OCI-LY7 (cell line): ENCODE data around the gene CCDC85B.

Experiments used
- EZH2phosphoT487 ChIP-seq: fragments of 200-600 bp; sonication (generic); IDR thresholded peaks from 2 replicates; pipeline ENCODE4 v1.6.1; 2018; ENCODE audit warnings: low read depth, borderline replicate concordance, mild to moderate bottlenecking, mixed run types, antibody characterized with exemption, low read length, moderate library complexity, mixed read lengths
- TF ChIP-seq, protein P1 (sequence below): fragments of 200-600 bp; sonication (generic); conservative IDR thresholded peaks from 2 replicates; pipeline ENCODE4 v1.5.1; 2014; ENCODE audit warnings: mild to moderate bottlenecking, antibody characterized with exemption, low read length, moderate library complexity, mixed read lengths

DNA sequence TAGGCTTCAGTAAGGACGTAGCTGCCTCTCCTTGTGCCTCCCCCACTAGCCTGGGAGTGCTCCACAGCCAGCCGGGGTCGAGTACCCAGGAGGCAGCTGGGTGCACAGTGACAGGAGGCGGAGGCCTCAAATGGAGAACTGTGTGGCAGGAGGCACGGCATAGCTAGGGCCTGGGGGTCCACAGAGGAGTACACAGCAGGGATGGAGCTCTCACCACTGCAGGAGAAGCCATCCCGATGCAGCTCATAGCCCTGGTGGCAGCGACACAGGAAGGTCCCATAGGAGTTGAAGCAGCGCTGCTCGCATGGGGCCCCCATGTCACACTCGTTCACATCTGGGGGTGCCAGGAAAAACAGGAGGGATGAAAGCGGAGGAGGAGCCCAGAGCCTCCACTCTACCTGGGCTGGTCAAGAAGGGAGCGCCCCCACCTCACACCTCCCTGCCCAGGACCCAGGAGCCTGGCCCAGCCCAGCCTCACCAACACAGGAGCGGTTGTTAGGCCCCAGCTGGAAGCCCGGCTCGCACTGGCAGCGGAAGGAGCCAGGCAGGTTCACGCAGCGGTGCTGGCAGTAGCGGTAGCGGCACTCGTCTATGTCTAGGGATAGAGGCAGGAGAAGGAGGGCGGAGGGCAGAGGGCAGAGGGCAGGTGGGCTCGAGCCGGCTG is 20.7 kb upstream of the CCDC85B start:
- TF ChIP-seq, protein P1, sequence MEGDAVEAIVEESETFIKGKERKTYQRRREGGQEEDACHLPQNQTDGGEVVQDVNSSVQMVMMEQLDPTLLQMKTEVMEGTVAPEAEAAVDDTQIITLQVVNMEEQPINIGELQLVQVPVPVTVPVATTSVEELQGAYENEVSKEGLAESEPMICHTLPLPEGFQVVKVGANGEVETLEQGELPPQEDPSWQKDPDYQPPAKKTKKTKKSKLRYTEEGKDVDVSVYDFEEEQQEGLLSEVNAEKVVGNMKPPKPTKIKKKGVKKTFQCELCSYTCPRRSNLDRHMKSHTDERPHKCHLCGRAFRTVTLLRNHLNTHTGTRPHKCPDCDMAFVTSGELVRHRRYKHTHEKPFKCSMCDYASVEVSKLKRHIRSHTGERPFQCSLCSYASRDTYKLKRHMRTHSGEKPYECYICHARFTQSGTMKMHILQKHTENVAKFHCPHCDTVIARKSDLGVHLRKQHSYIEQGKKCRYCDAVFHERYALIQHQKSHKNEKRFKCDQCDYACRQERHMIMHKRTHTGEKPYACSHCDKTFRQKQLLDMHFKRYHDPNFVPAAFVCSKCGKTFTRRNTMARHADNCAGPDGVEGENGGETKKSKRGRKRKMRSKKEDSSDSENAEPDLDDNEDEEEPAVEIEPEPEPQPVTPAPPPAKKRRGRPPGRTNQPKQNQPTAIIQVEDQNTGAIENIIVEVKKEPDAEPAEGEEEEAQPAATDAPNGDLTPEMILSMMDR, result no peak
- no peak for TF ChIP-seq EZH2phosphoT487
